Glomerular endothelial cell (primary cell): ENCODE data around the gene NCAPD2. TPM values are rescaled to one million over a fixed set of nuclear protein-coding genes. Genes with fewer than 3 reads are reported as not detected.
A peak's percentile ranks its signal among the peaks of the same experiment; 100 is the strongest.
"Not testable (repeated sequence)": the region's sequence is repeated elsewhere in the genome, so short reads cannot be mapped to it uniquely, and the experiment has no call there.

Experiments
- DNase-seq: peaks from one replicate; pipeline ENCODE4 v3.0.0-alpha.2; 2011; ENCODE audit warnings: low read depth, low spot score; ENCODE audit errors: extremely low read depth
- total RNA-seq: library from RNA; depleted of rRNA; stranded (reverse); fragments of >200 nt; gene quantifications from 2 replicates; pipeline ENCODE4 v1.2.3, GENCODE V29; 2015

NCAPD2 gene
- total RNA-seq, 1 donor from 2014 or later, result 45.0 TPM

GRCh38 chr12:6489449-6489848, 4.5 kb upstream of the NCAPD2 start:
- no peak for DNase-seq

- not testable (repeated sequence) for DNase-seq
Measured at GRCh38 chr12:6490673-6491072, 3.2 kb upstream of the NCAPD2 start.

- DNase-seq, result peak; percentile 51
Measured at GRCh38 chr12:6492838-6493496, 935 bp upstream of the NCAPD2 start, which contains the start of gene MRPL51. Gene MRPL51, minus strand, starts transcription at chr12:6493262. Its CDS starts 126 bp downstream, at chr12:6493136.

- DNase-seq, result no peak
Measured at GRCh38 chr12:6494258-6494743, 399 bp downstream of the NCAPD2 start.

- no peak for DNase-seq
Measured at GRCh38 chr12:6494968-6495367, 1.1 kb downstream of the NCAPD2 start.

GRCh38 chr12:6497291-6497690, 3.4 kb downstream of the NCAPD2 start:
- not testable (repeated sequence) for DNase-seq

GRCh38 chr12:6500466-6500865, 6.6 kb downstream of the NCAPD2 start:
- no peak for DNase-seq

GRCh38 chr12:6507102-6507998, 13.4 kb downstream of the NCAPD2 start:
- DNase-seq, result no peak

- DNase-seq, result no peak
Measured at GRCh38 chr12:6508087-6508486, 14.2 kb downstream of the NCAPD2 start.

- DNase-seq, result no peak
Measured at GRCh38 chr12:6520186-6520585, 26.3 kb downstream of the NCAPD2 start.

GRCh38 chr12:6522193-6522592, 28.3 kb downstream of the NCAPD2 start:
- no peak for DNase-seq

- DNase-seq, result no peak
Measured at GRCh38 chr12:6523708-6524107, 29.8 kb downstream of the NCAPD2 start.

GRCh38 chr12:6524648-6525047, 30.7 kb downstream of the NCAPD2 start:
- DNase-seq, result no peak

GRCh38 chr12:6526201-6526600, 32.3 kb downstream of the NCAPD2 start:
- no peak for DNase-seq

GRCh38 chr12:6526766-6527525, 33.0 kb downstream of the NCAPD2 start:
- DNase-seq, result no peak

- DNase-seq, result no peak
Measured at GRCh38 chr12:6527711-6528110, 33.8 kb downstream of the NCAPD2 start.

GRCh38 chr12:6528539-6529235, 34.8 kb downstream of the NCAPD2 start:
- no peak for DNase-seq

GRCh38 chr12:6529291-6529737, 35.4 kb downstream of the NCAPD2 start:
- DNase-seq, result no peak

- DNase-seq, result no peak
Measured at GRCh38 chr12:6530576-6531260, 36.8 kb downstream of the NCAPD2 start.
